Stimulated activated CD8-positive, alpha-beta memory T cell treated with anti-CD3 and anti-CD28 coated beads, Interleukin-2, amount 100 ng/mL, for 1 hour (primary cell): ENCODE measurements around the gene TMOD3.

Source experiments
- DNase-seq, 2 donors: peaks; one replicate each; pipeline ENCODE4 v3.0.0-alpha.2; 2020; ENCODE audit warnings: low read depth in 2 of 2

The TMOD3 gene

DNA sequence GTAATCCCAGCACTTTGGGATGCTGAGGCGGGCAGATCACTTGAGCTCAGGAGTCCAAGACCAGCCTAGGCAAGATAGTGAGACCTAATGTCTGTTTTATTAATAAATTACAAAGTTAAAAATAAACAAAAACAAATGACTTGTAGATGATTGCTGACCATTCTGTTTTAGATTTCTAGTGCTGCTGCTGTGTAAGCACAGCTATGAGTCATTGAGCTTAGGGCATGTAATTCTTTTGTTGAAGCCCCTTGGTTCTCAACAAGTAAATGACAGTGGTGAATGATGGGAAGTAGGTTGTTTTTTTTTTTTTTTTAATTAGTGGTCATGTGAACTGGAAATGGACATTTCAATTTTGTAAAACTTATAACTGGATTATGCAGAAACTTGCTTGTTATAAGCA is 78.9 kb downstream of the TMOD3 start:
- no peak for DNase-seq

DNA sequence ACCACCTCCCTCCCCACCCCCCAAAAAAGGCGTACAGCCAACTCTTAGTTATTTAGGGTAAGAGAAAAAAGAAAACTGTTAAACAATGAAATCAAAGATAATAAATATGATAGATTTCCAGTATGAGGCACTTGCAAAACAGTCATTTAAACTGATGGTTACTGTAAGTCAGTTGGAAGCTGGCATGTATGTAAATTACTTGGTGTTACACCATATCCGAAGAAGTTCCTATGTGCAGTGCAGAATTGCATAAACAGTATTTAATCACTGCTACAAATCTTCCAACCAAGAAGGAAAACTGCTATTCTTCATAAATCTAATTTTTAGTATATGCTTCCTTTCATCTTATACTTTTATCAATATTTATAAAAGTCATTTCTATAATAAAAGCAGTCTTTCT is 80.1 kb downstream of the TMOD3 start:
- no peak for DNase-seq

DNA sequence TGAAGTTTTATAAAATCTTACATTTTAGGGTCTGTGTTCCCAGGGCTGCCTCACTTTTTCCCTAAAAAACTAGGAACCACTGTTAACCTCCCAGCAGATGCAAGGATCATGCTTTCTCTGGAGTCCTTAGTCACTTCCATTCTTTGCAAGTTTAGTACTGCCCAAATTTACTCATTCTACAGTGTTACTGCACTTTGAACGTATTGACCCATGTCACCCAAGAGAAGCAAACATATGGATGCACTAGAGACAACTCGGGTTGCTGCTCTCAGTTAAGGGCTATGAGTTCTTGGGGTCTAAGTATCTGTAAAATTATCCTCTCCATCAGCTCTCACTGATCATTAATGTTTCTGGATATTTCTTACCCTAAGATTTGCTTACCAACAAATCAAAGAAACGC is 83.1 kb downstream of the TMOD3 start:
- no peak for DNase-seq

DNA sequence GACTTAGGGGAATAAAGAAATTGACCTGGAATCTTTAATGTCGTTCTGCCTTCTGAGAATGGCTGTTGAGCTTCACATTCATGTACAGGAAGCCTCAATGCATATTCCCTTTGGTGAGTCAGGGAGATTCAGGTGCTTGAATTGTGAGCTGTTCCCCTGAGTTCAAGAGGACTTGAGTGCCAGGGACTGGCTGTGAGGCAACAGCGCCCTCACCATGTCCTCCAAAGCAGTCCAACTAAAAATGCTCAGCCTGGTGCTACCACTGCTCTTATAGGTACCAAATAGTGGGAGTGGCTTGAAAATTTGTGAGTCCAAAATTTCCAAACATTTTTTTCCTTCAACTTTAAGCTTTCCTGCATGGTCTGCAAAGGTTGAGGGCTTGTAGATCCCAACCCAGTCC is 88.0 kb downstream of the TMOD3 start:
- no peak for DNase-seq

DNA sequence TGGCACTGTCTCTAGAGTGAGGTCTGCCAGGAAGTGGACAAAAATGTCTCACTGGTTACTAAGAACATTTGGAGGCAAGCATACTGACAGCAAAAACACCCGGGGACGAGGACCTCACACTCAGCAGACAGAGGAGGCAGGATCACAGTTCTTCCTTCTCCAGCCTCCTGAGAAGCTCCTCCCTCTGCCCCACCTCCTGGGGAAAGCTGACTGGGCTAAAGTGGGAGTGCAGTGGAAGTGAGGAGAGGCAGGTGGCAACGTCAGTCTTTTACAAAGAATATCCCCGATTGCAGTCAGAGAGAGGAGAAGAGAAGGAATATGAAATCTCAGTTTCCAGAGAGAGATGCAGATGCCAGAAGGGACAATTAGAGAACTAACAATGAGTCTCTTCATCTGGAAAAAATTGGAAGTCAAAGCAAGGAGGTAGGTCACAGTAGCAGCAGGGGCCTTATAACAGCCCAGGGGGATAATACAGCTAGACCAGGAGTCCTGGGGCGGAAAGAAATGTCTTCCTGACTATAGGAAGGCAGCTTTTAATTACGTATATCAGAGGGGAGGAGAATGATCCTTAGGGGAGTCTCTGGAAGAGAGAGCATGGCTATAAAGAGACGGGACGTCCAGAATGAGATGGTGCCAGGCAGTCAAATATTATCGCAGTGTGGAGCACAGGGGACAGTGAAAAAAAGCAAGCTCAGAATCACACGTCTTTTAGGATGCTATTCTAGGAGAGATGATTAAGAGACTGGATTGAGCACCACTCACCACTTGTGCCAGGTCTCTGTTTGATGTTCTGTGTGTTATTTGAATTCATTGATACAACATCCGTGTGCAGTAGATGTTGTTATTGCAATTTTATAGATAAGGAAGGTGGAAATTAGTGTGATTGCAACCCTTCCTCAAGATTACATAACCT is 95.0 kb downstream of the TMOD3 start:
- DNase-seq: no peak

DNA sequence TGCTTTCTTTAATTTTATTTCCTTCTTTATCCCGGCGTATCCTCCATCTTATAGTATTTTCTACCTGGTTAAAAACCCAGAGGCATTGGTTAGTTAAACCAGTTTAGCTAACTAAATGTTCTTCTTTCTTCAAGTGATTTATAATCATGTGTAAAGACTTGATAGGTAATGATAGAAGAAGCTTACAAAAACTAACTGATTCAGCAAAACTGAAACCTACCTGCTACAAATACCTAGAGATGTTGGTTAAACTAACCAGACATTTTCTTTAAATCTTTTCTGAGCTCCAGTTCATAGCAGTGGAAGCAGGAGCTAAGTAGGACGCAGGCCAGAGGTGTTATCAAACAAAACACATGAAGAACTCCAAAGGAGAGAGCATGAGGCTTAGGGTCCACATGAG is 97.4 kb downstream of the TMOD3 start:
- DNase-seq: no peak

DNA sequence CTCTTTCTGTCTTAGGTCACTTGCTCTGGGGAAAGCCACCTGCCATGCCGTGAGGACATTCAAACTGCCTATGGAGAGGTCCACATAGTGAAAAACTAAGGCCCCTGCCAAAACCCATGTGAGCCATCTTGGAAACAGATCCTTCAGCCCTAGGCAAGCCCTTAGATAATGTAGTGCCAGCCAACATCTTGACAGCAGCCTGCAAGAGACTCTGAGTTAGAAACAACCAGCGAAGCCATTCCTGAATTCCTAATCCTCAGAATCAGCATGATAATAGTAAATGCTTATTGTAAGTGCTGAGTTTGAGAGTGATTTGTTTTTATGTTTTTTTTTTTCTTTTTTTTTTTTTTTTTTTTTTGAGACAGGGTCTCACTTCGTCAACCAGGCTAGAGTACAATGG is 101.6 kb downstream of the TMOD3 start:
- no peak for DNase-seq

DNA sequence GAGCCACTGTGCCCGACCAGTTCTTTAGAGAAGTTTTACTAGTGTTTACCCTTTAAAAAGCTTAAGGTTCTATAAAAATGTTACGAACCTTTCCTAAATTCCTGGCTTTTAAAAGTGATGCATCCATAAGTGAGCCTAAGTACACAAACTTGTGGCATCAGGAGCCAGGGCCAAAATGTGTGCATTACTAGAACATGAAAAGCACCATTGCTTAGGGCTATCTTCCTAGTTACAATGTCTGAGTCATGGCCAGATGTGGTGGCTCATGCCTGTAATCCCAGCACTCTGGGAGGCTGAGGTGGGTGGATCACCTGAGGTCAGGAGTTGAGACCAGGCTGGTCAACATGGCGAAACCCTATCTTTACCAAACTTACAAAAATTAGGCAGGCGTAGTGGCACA is 102.2 kb downstream of the TMOD3 start:
- no peak for DNase-seq

DNA sequence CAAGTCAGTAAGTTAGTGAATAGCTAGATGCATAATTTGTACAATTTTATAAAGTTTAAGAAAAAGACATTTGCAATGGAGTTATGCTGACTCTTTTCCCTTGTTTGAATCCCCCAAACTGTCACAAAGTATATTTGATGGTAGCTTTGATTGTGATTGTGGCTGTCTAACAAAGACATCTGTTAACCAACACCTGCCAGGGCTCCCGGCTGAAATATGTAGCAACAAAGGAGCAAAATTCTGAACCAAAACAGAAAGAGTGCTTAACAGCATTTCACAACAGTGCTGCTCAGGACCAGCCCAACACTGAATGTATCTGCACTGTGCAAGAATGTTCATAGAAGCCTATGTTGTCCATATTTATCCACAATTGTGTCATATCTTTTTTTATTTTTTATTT is 102.7 kb downstream of the TMOD3 start:
- no peak for DNase-seq

DNA sequence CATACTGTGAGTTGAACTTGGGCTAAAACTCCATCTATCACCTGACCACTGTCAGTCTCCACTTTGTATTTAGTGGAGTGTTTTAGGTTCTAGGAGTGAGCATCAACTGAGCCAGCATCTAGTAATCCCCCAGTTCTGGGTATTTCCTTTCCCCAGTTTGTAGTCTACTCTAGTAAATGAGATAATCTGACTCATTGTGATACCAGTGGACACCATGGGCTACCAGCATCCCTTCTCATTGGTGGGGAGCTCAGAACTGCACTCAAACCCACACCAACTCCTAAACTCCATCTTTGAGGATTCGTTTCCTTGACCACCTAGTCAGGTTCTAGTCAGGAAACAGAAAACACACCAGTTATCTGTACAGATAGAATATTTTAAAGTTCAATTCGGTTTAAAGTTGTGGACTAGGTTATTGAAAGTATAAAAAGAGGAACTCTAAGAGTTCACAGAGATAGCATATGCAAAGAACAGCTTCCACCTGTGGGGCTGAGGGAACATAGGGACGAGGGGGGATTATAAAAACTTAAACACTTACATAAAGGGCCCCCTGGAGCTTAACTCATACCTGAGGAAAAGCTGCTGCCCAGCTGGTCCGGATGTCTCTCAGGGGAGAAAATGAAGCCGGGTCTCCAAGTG is 106.1 kb downstream of the TMOD3 start:
- no peak for DNase-seq

DNA sequence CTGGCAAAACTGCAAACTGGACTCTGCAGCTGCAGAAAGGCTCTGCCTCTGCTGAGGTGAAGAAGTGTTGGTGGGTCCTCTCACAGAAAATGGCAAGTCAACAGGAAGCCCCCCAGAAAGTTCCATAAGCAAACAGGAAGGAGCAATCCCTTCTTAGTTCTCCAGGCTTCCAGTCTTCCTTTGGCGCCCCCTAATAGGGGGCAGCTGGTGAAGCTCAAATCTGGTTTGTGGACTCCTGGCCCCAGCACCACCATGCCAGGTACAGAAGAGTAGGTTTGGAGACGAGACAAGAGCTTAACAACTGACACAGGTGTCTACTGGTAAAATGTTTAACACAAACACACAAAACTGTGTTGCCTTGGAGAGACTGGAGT is 106.6 kb downstream of the TMOD3 start:
- no peak for DNase-seq

DNA sequence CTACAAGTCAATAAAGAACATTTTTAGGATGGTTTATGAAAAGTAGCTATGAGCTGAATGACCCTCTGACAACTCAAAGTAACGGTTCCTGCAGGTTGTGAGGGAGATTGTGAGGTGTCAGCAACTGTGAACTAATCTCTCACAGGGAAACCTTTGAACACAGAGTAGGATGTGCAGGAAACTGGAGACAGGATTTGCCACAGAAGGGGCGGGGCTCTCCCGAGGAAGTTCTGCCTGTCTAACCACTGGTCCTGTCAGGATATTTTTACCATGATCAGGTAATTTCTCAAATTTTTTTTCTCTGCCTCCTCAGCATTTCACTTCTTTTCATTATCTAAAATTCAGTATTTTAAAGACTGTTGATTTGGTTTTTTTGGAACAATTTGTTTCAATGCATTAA is 108.8 kb downstream of the TMOD3 start:
- no peak for DNase-seq

DNA sequence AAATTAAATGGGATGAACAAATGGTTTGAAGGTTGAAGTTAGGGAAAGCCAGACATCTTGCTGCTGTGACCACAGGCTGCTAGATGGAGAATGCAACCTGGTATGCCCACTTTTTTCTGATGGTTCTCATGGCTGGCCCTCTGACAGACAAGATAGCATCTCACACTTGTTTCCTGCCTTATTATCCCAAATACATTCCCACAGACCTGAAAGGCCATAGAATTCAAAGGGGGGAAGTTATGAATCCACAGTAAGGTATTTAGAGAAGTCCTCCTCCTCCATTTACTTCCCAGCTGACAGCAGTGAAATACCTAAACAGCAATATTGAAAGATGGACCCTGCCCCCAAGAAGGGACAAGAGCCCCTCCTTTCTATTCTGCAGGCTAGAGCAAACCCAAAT is 109.8 kb downstream of the TMOD3 start:
- DNase-seq: no peak

DNA sequence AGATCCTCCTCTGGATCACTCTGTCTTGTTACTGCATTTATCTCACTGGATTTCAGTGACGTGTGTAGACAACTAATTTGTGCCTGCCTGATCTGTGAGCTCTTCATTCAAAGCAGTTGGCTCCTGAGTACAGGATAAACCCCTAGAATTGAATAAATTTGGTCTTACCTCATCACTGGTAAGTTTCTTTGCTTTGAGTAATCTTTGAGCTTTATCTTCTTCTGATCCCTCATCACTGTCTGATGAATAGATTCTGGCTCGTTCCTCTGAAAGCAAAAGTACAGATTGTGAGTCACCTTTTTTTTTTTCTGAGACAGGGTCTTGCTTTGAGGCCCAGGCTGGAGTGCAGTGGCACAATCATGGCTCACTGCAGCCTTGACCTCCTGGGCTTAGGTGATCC is 117.7 kb downstream of the TMOD3 start:
- no peak for DNase-seq

DNA sequence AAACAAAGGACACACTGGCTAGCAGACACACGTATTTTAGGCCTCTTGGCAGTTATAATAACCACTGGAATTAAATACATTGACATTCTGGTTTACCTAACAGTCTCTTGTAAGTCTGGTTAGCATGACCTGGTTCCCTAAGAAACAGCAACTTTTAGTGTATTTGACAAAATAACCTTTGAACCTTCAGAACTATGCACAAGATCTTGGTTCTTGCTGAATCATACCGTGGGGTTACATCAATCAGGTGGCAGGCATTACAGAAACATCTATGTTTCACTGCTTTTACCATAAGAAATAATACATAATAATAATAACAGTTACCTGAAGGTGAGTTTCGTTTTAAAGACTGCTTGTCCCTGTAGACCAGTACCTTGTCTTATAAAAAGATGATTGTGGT is 123.4 kb downstream of the TMOD3 start:
- no peak for DNase-seq

DNA sequence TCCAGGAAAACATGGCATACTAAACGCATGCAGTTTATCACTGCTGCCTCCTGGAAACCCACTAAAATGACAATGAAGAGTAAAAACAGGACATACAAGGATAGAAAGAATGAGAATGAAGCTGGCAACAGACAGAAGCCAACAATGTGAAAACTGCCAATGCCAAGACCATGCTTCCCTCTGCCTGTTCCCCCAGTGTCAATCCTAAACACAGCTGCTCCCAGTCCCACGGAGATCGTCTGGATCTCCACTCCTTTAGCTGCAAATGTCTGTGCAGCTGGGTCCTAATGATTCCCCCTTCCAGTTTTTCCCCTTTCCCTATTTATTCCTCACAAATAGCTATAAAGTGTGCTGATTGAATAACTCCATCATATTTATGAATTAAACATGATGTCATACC is 126.1 kb downstream of the TMOD3 start:
- no peak for DNase-seq
